ENCODE data around the gene HS3ST2. TPM values are rescaled to one million over a fixed set of nuclear protein-coding genes. Genes with fewer than 3 reads are reported as not detected.
"Not testable (repeated sequence)": the region's sequence is repeated elsewhere in the genome, so short reads cannot be mapped to it uniquely, and the experiment has no call there.

The HS3ST2 gene
- total RNA-seq, 4 donors from 2014 or later = 0.23 to 2.7 (median 1.7) TPM; not detected in 1

GRCh38 chr16:22815863-22816262 is 1.9 kb downstream of the HS3ST2 start:
- no peak for DNase-seq (ENCODE audit: low spot score in 2 of 2)
- WGBS, 2 donors = 70 to 79% methylated on average over 5 of the region's 5 CpGs
- no peak for TF ChIP-seq POLR2A (IDR thresholded peaks at IDR 0.05)
- no peak for TF ChIP-seq CTCF (IDR thresholded peaks at IDR 0.05)
- no peak overlapping the region for H3K4me3 ChIP-seq (ENCODE audit: low read depth, poor library complexity, severe bottlenecking)
- intact Hi-C loops (cut with DNase I; ENCODE audit: low total_unique reads) = no loop called here

GRCh38 chr16:22816475-22816874 is 2.5 kb downstream of the HS3ST2 start:
- intact Hi-C loops (cut with DNase I; ENCODE audit: low total_unique reads) = no loop called here
- TF ChIP-seq POLR2A (IDR thresholded peaks at IDR 0.05) = no peak
- TF ChIP-seq CTCF (IDR thresholded peaks at IDR 0.05) = no peak
- no peak for DNase-seq (ENCODE audit: low spot score in 2 of 2)
- no peak overlapping the region for H3K4me3 ChIP-seq (ENCODE audit: low read depth, poor library complexity, severe bottlenecking)
- WGBS, 2 donors = 81% methylated on average over 6 of the region's 6 CpGs

- intact Hi-C loops (cut with DNase I; ENCODE audit: low total_unique reads); DNase-seq (ENCODE audit: low spot score in 2 of 2); H3K4me3 ChIP-seq (ENCODE audit: low read depth, poor library complexity, severe bottlenecking): not testable (repeated sequence)
Observed at GRCh38 chr16:22818736-22819135, 4.8 kb downstream of the HS3ST2 start.

GRCh38 chr16:22838681-22839080 is 24.7 kb downstream of the HS3ST2 start:
- TF ChIP-seq CTCF (IDR thresholded peaks at IDR 0.05) = no peak
- TF ChIP-seq POLR2A (IDR thresholded peaks at IDR 0.05) = no peak
- no peak overlapping the region for H3K4me3 ChIP-seq (ENCODE audit: low read depth, poor library complexity, severe bottlenecking)
- intact Hi-C loops (cut with DNase I; ENCODE audit: low total_unique reads) = no loop called here
- WGBS, 2 donors = 76 to 89% methylated on average over 3 of the region's 3 CpGs
- DNase-seq (ENCODE audit: low spot score in 2 of 2) = peak in 1 of 2 donors; percentile 60

DNA sequence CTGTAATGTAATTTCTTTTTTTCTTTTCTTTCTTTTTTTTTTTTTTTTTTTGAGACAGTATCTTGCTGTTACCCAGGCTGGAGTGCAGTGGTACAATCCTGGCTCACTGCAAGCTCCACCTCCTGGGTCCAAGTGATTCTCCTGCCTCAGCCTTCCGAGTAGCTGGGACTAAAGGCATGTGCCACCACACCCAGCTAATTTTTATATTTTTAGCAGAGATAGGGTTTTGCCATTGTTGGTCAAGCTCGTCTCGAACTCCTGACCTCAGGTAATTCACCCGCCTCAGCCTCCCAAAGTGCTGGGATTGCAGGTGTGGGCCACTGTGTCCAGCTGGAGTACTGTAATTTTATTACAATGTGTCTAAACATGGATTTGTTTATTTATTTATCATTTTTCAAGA is 28.1 kb downstream of the HS3ST2 start:
- intact Hi-C loops (cut with DNase I; ENCODE audit: low total_unique reads); H3K4me3 ChIP-seq (ENCODE audit: low read depth, poor library complexity, severe bottlenecking): not testable (repeated sequence)
- WGBS, 2 donors = 83 to 89% methylated on average over 4 of the region's 4 CpGs
- DNase-seq (ENCODE audit: low spot score in 2 of 2) = peak in 1 of 2 donors; percentile 36

- DNase-seq (ENCODE audit: low spot score in 2 of 2) = no peak
- WGBS, 2 donors = 65 to 89% methylated on average over 3 of the region's 3 CpGs
- no peak for TF ChIP-seq POLR2A (IDR thresholded peaks at IDR 0.05)
- TF ChIP-seq CTCF (IDR thresholded peaks at IDR 0.05) = no peak
- intact Hi-C loops (cut with DNase I; ENCODE audit: low total_unique reads) = no loop called here
- no peak overlapping the region for H3K4me3 ChIP-seq (ENCODE audit: low read depth, poor library complexity, severe bottlenecking)
Observed at GRCh38 chr16:22843122-22843521, 29.2 kb downstream of the HS3ST2 start.

DNA sequence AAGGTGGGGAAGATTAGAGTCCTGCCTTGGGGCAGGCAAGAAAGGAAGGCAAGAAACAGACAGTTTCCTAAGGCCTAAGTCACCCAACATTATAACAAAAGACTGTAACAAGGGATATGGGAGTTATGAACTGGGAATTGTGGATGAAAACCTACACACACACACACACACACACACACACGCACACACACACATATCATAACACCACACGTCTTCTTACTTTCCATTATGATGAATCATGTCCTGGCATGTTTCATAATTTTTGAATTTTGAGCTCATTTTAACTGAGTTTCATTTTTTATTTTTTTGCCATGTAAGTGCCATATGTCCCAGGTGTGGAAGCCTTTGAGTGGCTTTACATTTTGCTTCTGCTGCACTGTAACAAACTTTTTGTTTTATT is 29.9 kb downstream of the HS3ST2 start:
- no peak for TF ChIP-seq POLR2A (IDR thresholded peaks at IDR 0.05)
- no peak for TF ChIP-seq CTCF (IDR thresholded peaks at IDR 0.05)
- intact Hi-C loops (cut with DNase I; ENCODE audit: low total_unique reads) = no loop called here
- no peak overlapping the region for H3K4me3 ChIP-seq (ENCODE audit: low read depth, poor library complexity, severe bottlenecking)
- no peak for DNase-seq (ENCODE audit: low spot score in 2 of 2)
- 45 to 53% methylated on average over 2 of the region's 2 CpGs for WGBS, 2 donors
